Mammary epithelial cell (primary cell): ENCODE results near the gene FHOD1.

Experiments used
- CTCF ChIP-seq, 2 donors: IDR thresholded peaks in 1 of 2; conservative IDR thresholded peaks in 1 of 2; 2 replicates each; pipeline ENCODE4 v1.5.1; 2011 to 2012; ENCODE audit warnings: inconsistent platforms in 2 of 2, low read length in 2 of 2, mild to moderate bottlenecking in 2 of 2, control low read depth in 1 of 2, low read depth in 1 of 2; ENCODE audit not compliant: insufficient read depth in 1 of 2; ENCODE audit errors: extremely low read depth in 1 of 2
- EZH2 ChIP-seq: IDR thresholded peaks from 2 replicates; pipeline ENCODE4 v1.6.1; 2012; ENCODE audit warnings: low read length, inconsistent platforms, borderline replicate concordance

DNA sequence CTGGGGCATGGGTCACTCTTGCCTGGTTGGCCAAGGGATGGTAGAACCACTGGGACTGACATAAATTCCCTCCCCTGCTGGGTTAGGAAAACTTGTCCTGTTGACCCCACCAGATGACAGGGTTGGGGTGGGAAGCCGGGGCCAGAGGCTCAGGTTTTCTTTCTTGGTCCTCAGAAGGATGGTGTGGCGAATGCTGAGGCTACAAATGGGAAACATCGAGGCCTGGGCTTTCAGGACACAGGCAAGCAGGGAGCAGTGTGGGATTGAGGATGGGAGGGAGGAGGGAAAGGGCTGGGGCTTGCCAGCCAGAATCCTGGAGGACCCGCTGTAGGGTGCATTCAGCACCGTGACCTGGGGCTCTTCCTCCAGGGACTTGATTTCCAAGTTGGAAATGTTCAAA is 17.6 kb upstream of the FHOD1 start:
- TF ChIP-seq CTCF (conservative IDR thresholded peaks at IDR 0.05 in 1 of 2, IDR thresholded peaks at IDR 0.05 in 1 of 2; ENCODE audit: extremely low read depth in 1 of 2, insufficient read depth in 1 of 2, low read depth in 1 of 2, low read length in 2 of 2) (no peak), EZH2 (no peak)
